PC-3 (cell line): ENCODE data around the gene PPL. TPM values are rescaled to one million over a fixed set of nuclear protein-coding genes. Genes with fewer than 3 reads are reported as not detected.

Experiments
- ATAC-seq: fragments of 200-7000 bp; cut with Tn5 transposase; 2 replicates; pipeline ENCODE4 v1.9.1; 2020; ENCODE audit warnings: mild to moderate bottlenecking, moderate library complexity
- BruUV-seq: library from RNA; stranded (reverse); fragments of 400-500 nt; replicated peaks from 2 replicates; lab custom pipeline; 2021; lab: Mats Ljungman, UMichigan
- CTCF ChIA-PET: fragments of 300-600 bp; sonication (Branson Sonifier 250); formaldehyde crosslinking; loops from one replicate; lab custom pipeline; 2022; ENCODE audit warnings: antibody characterized with exemption; lab: Charles Lee
- POLR2A ChIA-PET: fragments of 300-600 bp; sonication (Branson Sonifier 250); formaldehyde crosslinking; loops from one replicate; lab custom pipeline; 2022; ENCODE audit warnings: antibody characterized with exemption; ENCODE audit not compliant: unreplicated experiment; lab: Charles Lee
- DNase-seq: peaks from one replicate; pipeline ENCODE4 v3.0.0-alpha.2; 2015
- H2AFZ ChIP-seq: fragments of 300-600 bp; sonication (generic); 2 replicates; pipeline ENCODE4 v1.6.0; 2016; ENCODE audit warnings: antibody characterized with exemption, low read length
- H3F3A ChIP-seq: fragments of 300-600 bp; sonication (generic); one replicate; pipeline ENCODE4 v1.6.0; 2017; ENCODE audit warnings: antibody characterized with exemption, low read length, control low read depth, mild to moderate bottlenecking; ENCODE audit not compliant: unreplicated experiment
- H3K27ac ChIP-seq: fragments of 300-600 bp; sonication (generic); 2 replicates; pipeline ENCODE4 v1.5.1; 2016; ENCODE audit warnings: mild to moderate bottlenecking, low read length
- H3K27me3 ChIP-seq: fragments of 300-600 bp; sonication (generic); 2 replicates; pipeline ENCODE4 v1.6.1; 2016; ENCODE audit warnings: low read length, mixed read lengths
- H3K36me3 ChIP-seq: fragments of 300-600 bp; sonication (generic); 2 replicates; pipeline ENCODE4 v1.6.1; 2016; ENCODE audit warnings: low read depth, mixed run types, low read length, mixed read lengths
- H3K4me1 ChIP-seq: fragments of 300-600 bp; sonication (generic); 2 replicates; pipeline ENCODE4 v1.5.1; 2016; ENCODE audit warnings: low read length; ENCODE audit not compliant: insufficient read depth
- H3K4me2 ChIP-seq: fragments of 300-600 bp; sonication (generic); 2 replicates; pipeline ENCODE4 v1.6.0; 2016; ENCODE audit warnings: low read length
- H3K4me3 ChIP-seq: fragments of 300-600 bp; sonication (generic); 2 replicates; pipeline ENCODE4 v1.5.1; 2016; ENCODE audit warnings: mild to moderate bottlenecking, low read length, mixed read lengths
- H3K79me2 ChIP-seq: fragments of 300-600 bp; sonication (generic); 2 replicates; pipeline ENCODE4 v1.6.1; 2017; ENCODE audit warnings: low read length, mixed read lengths
- H3K9ac ChIP-seq: fragments of 300-600 bp; sonication (generic); 2 replicates; pipeline ENCODE4 v1.6.0; 2016; ENCODE audit warnings: mild to moderate bottlenecking, low read length
- H3K9me2 ChIP-seq: fragments of 300-600 bp; sonication (generic); replicated peaks from 2 replicates; pipeline ENCODE4 v1.6.1; 2016; ENCODE audit warnings: mixed run types, low read length, mixed read lengths
- H3K9me3 ChIP-seq: fragments of 300-600 bp; sonication (generic); 2 replicates; pipeline ENCODE4 v1.6.1; 2016; ENCODE audit warnings: low read length, mixed read lengths
- H4K20me1 ChIP-seq: fragments of 300-600 bp; sonication (generic); 2 replicates; pipeline ENCODE4 v1.6.1; 2016; ENCODE audit warnings: low read length, mixed read lengths
- EZH2 ChIP-seq: fragments of 300-600 bp; sonication (generic); IDR thresholded peaks from one replicate; pipeline ENCODE4 v1.6.1; 2017; ENCODE audit warnings: antibody characterized with exemption, mild to moderate bottlenecking, low read length; ENCODE audit not compliant: unreplicated experiment
- EZH2phosphoT487 ChIP-seq: fragments of 300-600 bp; sonication (generic); IDR thresholded peaks from 2 replicates; pipeline ENCODE4 v1.6.1; 2018; ENCODE audit warnings: mild to moderate bottlenecking, antibody characterized with exemption, low read length, borderline replicate concordance
- intact Hi-C: fragments of 100-400 bp; cut with micrococcal nuclease; formaldehyde crosslinking; loops from 2 replicates; pipeline ENCODE4 v1.9.0; 2023
- total RNA-seq: library from RNA; depleted of rRNA; stranded (reverse); fragments of >200 nt; gene quantifications from 2 replicates; pipeline ENCODE4 v1.2.3, GENCODE V29; 2014
- TF ChIP-seq, protein P1 (sequence below): fragments of 300-600 bp; sonication (generic); conservative IDR thresholded peaks from 2 replicates; pipeline ENCODE4 v1.5.1; 2017; ENCODE audit warnings: antibody characterized with exemption, low read depth, mild to moderate bottlenecking, low read length

PPL gene
- total RNA-seq, 1 experiment from 2014 or later: 18.8 TPM

DNA sequence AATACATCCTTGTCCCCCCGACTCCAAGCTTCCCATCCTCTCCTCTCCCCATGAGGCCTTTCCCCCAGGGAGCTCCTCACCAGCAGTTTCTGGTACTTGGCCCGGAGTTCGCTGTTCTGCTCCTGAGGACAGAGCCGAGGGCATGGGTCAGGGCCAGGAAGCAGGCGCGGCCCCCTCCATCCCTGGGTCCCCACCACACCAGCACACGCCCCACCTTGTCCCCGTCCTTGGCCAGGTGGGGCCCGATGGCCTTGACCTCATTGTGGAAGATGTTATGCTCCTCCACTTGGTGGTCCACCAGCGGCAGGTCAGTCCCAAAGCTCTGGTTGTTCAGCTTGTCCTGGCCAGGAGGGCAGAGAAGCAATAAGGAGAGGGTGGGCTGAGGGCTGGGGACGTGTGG is 36.2 kb downstream of the PPL start:
- ATAC-seq (no peak), DNase-seq (no peak)
- H3K36me3 ChIP-seq: no peaks in the 10 kb centered on the region
- H3K4me3 ChIP-seq: no peak overlapping the region
- H3K4me1 ChIP-seq: no peaks in the 10 kb centered on the region
- H3K27me3 ChIP-seq: no peaks in the 10 kb centered on the region
- intact Hi-C loops: no loop called here
- POLR2A ChIA-PET: interaction anchor here (0.6 kb wide), 1 partner anchor 120 kb away, joined by 3 read pairs; no protein-coding TSS in a partner anchor
- H3K4me2 ChIP-seq: no peak overlapping the region
- no peaks in the 10 kb centered on the region for H3K9me3 ChIP-seq
- TF ChIP-seq EZH2 (no peak), EZH2phosphoT487 (no peak)
- TF ChIP-seq, protein P1, sequence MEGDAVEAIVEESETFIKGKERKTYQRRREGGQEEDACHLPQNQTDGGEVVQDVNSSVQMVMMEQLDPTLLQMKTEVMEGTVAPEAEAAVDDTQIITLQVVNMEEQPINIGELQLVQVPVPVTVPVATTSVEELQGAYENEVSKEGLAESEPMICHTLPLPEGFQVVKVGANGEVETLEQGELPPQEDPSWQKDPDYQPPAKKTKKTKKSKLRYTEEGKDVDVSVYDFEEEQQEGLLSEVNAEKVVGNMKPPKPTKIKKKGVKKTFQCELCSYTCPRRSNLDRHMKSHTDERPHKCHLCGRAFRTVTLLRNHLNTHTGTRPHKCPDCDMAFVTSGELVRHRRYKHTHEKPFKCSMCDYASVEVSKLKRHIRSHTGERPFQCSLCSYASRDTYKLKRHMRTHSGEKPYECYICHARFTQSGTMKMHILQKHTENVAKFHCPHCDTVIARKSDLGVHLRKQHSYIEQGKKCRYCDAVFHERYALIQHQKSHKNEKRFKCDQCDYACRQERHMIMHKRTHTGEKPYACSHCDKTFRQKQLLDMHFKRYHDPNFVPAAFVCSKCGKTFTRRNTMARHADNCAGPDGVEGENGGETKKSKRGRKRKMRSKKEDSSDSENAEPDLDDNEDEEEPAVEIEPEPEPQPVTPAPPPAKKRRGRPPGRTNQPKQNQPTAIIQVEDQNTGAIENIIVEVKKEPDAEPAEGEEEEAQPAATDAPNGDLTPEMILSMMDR: no peak
- no peak overlapping the region for H2AFZ ChIP-seq
- no peaks in the 10 kb centered on the region for H3K79me2 ChIP-seq
- no peaks in the 10 kb centered on the region for H4K20me1 ChIP-seq
- BruUV-seq: no TSS peak
- H3K9ac ChIP-seq: no peak overlapping the region
- CTCF ChIA-PET: interaction anchor here (0.6 kb wide), 1 partner anchor 84 kb away, joined by 3 read pairs; no protein-coding TSS in a partner anchor
- H3K27ac ChIP-seq: no peak overlapping the region
- H3F3A ChIP-seq: no peaks in the 10 kb centered on the region
- no peaks in the 10 kb centered on the region for H3K9me2 ChIP-seq

DNA sequence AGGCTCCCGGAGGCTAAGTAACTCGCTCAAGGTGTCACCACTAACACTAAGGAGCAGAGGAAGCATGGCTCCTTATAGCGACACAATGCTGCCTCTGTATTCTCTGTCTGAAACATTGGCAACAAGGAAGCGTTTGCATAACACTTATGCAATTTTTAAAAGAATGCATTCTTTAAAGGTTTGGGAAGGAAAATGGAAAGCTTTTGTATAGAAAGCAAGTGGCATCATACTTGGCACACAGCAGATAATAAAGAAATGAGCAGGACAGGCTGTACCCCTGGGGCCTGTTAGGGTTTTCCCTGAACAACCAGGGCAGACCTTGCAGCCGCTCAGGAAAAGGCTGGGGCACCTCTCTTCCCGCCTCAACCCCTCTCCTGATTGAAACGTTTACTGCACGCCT is 36.9 kb downstream of the PPL start:
- no peak for TF ChIP-seq EZH2phosphoT487
- TF ChIP-seq, protein P1: no peak
- no peak for TF ChIP-seq EZH2
- Histone ChIP-seq H2AFZ (no peak overlapping the region), H3K4me3 (no peak overlapping the region), H3K27me3 (no peaks in the 10 kb centered on the region), H3K79me2 (no peaks in the 10 kb centered on the region), H3K9ac (no peak overlapping the region), H3K4me2 (no peak overlapping the region), H3K36me3 (no peaks in the 10 kb centered on the region), H3F3A (no peaks in the 10 kb centered on the region), H3K4me1 (no peaks in the 10 kb centered on the region), H3K9me3 (no peaks in the 10 kb centered on the region), H3K27ac (no peak overlapping the region), H4K20me1 (no peaks in the 10 kb centered on the region), H3K9me2 (no peaks in the 10 kb centered on the region)
- CTCF ChIA-PET: interaction anchor here (0.6 kb wide), 1 partner anchor 84 kb away, joined by 3 read pairs; no protein-coding TSS in a partner anchor
- DNase-seq (no peak), ATAC-seq (no peak)
- POLR2A ChIA-PET: interaction anchor here (0.6 kb wide), 1 partner anchor 127 kb away, joined by 3 read pairs; no protein-coding TSS in a partner anchor
- intact Hi-C loops: no loop called here
- BruUV-seq: no TSS peak

GRCh38 chr16:4899474-4899846 is 37.5 kb downstream of the PPL start:
- no peaks in the 10 kb centered on the region for H3K4me1 ChIP-seq
- H3K79me2 ChIP-seq: no peaks in the 10 kb centered on the region
- H3K9ac ChIP-seq: no peak overlapping the region
- no peak for TF ChIP-seq EZH2phosphoT487
- TF ChIP-seq EZH2: no peak
- TF ChIP-seq, protein P1: no peak
- no peak overlapping the region for H3K4me3 ChIP-seq
- no peak overlapping the region for H3K4me2 ChIP-seq
- ATAC-seq (no peak), DNase-seq (no peak)
- ChIA-PET CTCF (no interaction called here), POLR2A (no interaction called here)
- no peak overlapping the region for H3K27ac ChIP-seq
- no peaks in the 10 kb centered on the region for H3K9me3 ChIP-seq
- no peaks in the 10 kb centered on the region for H3K9me2 ChIP-seq
- H3F3A ChIP-seq: no peaks in the 10 kb centered on the region
- no peak overlapping the region for H2AFZ ChIP-seq
- BruUV-seq: no TSS peak
- H3K36me3 ChIP-seq: no peaks in the 10 kb centered on the region
- no peaks in the 10 kb centered on the region for H4K20me1 ChIP-seq
- H3K27me3 ChIP-seq: no peaks in the 10 kb centered on the region
- intact Hi-C loops: no loop called here
